Activated B cell treated with CpG ODN at 0.5 μM for 24 hours (primary cell): ENCODE data around the gene CTSA. TPM values are rescaled to one million over a fixed set of nuclear protein-coding genes. Genes with fewer than 3 reads are reported as not detected.

Experiments
- ATAC-seq: fragments of 200-7000 bp; cut with Tn5 transposase; one replicate; pipeline ENCODE4 v1.10.0; 2021; ENCODE audit warnings: low read depth, mild to moderate bottlenecking, moderate library complexity
- CTCF ChIA-PET: fragments of 350-600 bp; sonication (Branson Sonifier 250); formaldehyde crosslinking; loops from one replicate; lab custom pipeline; 2021; ENCODE audit warnings: antibody characterized with exemption; lab: Charles Lee
- POLR2A ChIA-PET: fragments of 350-600 bp; sonication (Branson Sonifier 250); formaldehyde crosslinking; loops from one replicate; lab custom pipeline; 2021; ENCODE audit warnings: antibody characterized with exemption; lab: Charles Lee
- DNase-seq: peaks from one replicate; pipeline ENCODE4 v3.0.0; 2022
- H3K27ac Mint-ChIP-seq: one replicate; pipeline ENCODE4 v1.8.0; 2020; ENCODE audit warnings: mixed read lengths
- H3K27me3 Mint-ChIP-seq: one replicate; pipeline ENCODE4 v1.8.0; 2021; ENCODE audit warnings: mixed read lengths
- H3K36me3 Mint-ChIP-seq: one replicate; pipeline ENCODE4 v1.8.0; 2021; ENCODE audit warnings: low read depth, mixed read lengths
- H3K4me1 Mint-ChIP-seq: one replicate; pipeline ENCODE4 v1.8.0; 2021; ENCODE audit warnings: mixed read lengths
- H3K4me3 Mint-ChIP-seq: one replicate; pipeline ENCODE4 v1.8.0; 2020; ENCODE audit warnings: mild to moderate bottlenecking, mixed read lengths
- H3K9me3 Mint-ChIP-seq: one replicate; pipeline ENCODE4 v1.8.0; 2020; ENCODE audit warnings: mixed read lengths
- CTCF ChIP-seq: fragments of 200-600 bp; IDR thresholded peaks from one replicate; pipeline ENCODE4 v1.8.0; 2022; ENCODE audit warnings: antibody characterized with exemption, mild to moderate bottlenecking
- intact Hi-C: fragments of 100-400 bp; cut with micrococcal nuclease; formaldehyde crosslinking; loops from one replicate; pipeline ENCODE4 v1.15.1; 2024
- total RNA-seq: library from RNA; stranded (reverse); gene quantifications from 2 replicates; pipeline ENCODE4 v1.2.3, GENCODE V29; 2022

Gene CTSA
- total RNA-seq, 1 donor from 2014 or later: 67.2 TPM

- Mint-ChIP-seq H3K27ac (no peak overlapping the region), H3K36me3 (peaks cover 40% of the 10 kb centered on the region), H3K9me3 (no peaks in the 10 kb centered on the region), H3K4me3 (peak overlapping the region; percentile 16), H3K27me3 (no peaks in the 10 kb centered on the region), H3K4me1 (peaks cover 34% of the 10 kb centered on the region)
- no peak for TF ChIP-seq CTCF
- intact Hi-C loops: no loop called here
- POLR2A ChIA-PET: interaction anchor here (2.6 to 2.9 kb wide), 2 partner anchors 9 to 52 kb away, joined by 37 to 43 read pairs; partner anchors contain the start of genes CTSA, NEURL2 and PCIF1
- CTCF ChIA-PET: interaction anchor here (0.6 to 2.9 kb wide), 3 partner anchors 7 to 59 kb away, joined by 3 to 9 read pairs (median 3); partner anchors contain the start of gene NEURL2
- ATAC-seq (no peak), DNase-seq (no peak)
These were observed 8.1 kb upstream of the CTSA start for GRCh38 chr20:45883100-45883469.

- intact Hi-C loops: no loop called here
- H3K36me3 Mint-ChIP-seq: peaks cover 32% of the 10 kb centered on the region
- no peak overlapping the region for H3K27ac Mint-ChIP-seq
- ChIA-PET CTCF (no interaction called here), POLR2A (interaction anchor here (0.6 kb wide), 1 partner anchor 105 kb away, joined by 3 read pairs; no protein-coding TSS in a partner anchor)
- peaks cover 38% of the 10 kb centered on the region for H3K4me1 Mint-ChIP-seq
- no peak for TF ChIP-seq CTCF
- H3K9me3 Mint-ChIP-seq: no peaks in the 10 kb centered on the region
- DNase-seq: no peak
- no peak overlapping the region for H3K4me3 Mint-ChIP-seq
- no peak for ATAC-seq
- no peaks in the 10 kb centered on the region for H3K27me3 Mint-ChIP-seq
These were observed 4.4 kb upstream of the CTSA start for GRCh38 chr20:45886590-45887345.

GRCh38 chr20:45887346-45887715 is 3.8 kb upstream of the CTSA start, which contains the start of gene SPATA25:
SPATA25 (minus strand) TSS chr20:45887622; CDS start chr20:45887590, 32 bp downstream.
- H3K27ac Mint-ChIP-seq: no peak within 1 kb of the TSS
- peaks cover 38% of the 10 kb centered on the region for H3K4me1 Mint-ChIP-seq
- peaks cover 32% of the 10 kb centered on the region for H3K36me3 Mint-ChIP-seq
- no peaks in the 10 kb centered on the region for H3K27me3 Mint-ChIP-seq
- ChIA-PET POLR2A (no interaction called here), CTCF (no interaction called here)
- ATAC-seq (no peak), DNase-seq (no peak)
- no peak within 1 kb of the TSS for H3K4me3 Mint-ChIP-seq
- intact Hi-C loops: no loop called here
- H3K9me3 Mint-ChIP-seq: no peaks in the 10 kb centered on the region
- no peak for TF ChIP-seq CTCF

GRCh38 chr20:45888681-45889080 is 2.5 kb upstream of the CTSA start:
- TF ChIP-seq CTCF: no peak
- no peak for DNase-seq
- Mint-ChIP-seq H3K4me3 (no peak overlapping the region), H3K4me1 (peaks cover 36% of the 10 kb centered on the region), H3K36me3 (peaks cover 22% of the 10 kb centered on the region), H3K9me3 (no peaks in the 10 kb centered on the region), H3K27me3 (no peaks in the 10 kb centered on the region), H3K27ac (no peak overlapping the region)
- ChIA-PET POLR2A (interaction anchor here (5.6 kb wide), 1 partner anchor 47 kb away, joined by 84 read pairs; the partner anchor contains the start of gene PCIF1), CTCF (no interaction called here)
- intact Hi-C loops: no loop called here
- no peak for ATAC-seq
